H9 (cell line): Measurements from ENCODE around the gene INTS15. TPM values are rescaled to one million over a fixed set of nuclear protein-coding genes. Genes with fewer than 3 reads are reported as not detected.

Experiments
- DNase-seq: peaks from one replicate; pipeline ENCODE4 v3.0.0-alpha.2; 2017
- H2AFZ ChIP-seq: one replicate; pipeline ENCODE4 v1.6.1; 2013; ENCODE audit warnings: mild to moderate bottlenecking, low read length, control low read depth, moderate library complexity
- H2AK5ac ChIP-seq: 2 replicates; pipeline ENCODE4 v1.6.1; 2013; ENCODE audit warnings: low read length, control low read depth, mixed read lengths; ENCODE audit not compliant: insufficient read length
- H2BK120ac ChIP-seq: one replicate; pipeline ENCODE4 v1.6.1; 2013; ENCODE audit warnings: low read depth, mild to moderate bottlenecking, low read length, control low read depth, inconsistent platforms; ENCODE audit not compliant: poor library complexity, severe bottlenecking
- H2BK12ac ChIP-seq: 2 replicates; pipeline ENCODE4 v1.6.1; 2013; ENCODE audit warnings: low read length, control low read depth, mixed read lengths, low read depth; ENCODE audit not compliant: insufficient read length
- H2BK15ac ChIP-seq: 2 replicates; pipeline ENCODE4 v1.6.1; 2013; ENCODE audit warnings: low read depth, low read length, control low read depth
- H2BK20ac ChIP-seq: one replicate; pipeline ENCODE4 v1.6.1; 2013; ENCODE audit warnings: low read depth, mild to moderate bottlenecking, low read length, control low read depth, inconsistent platforms; ENCODE audit not compliant: poor library complexity, severe bottlenecking
- H2BK5ac ChIP-seq: 2 replicates; pipeline ENCODE4 v1.6.1; 2013; ENCODE audit warnings: low read length, control low read depth, mixed read lengths; ENCODE audit not compliant: insufficient read length
- H3K14ac ChIP-seq: 2 replicates; pipeline ENCODE4 v1.6.1; 2013; ENCODE audit warnings: low read length, control low read depth; ENCODE audit not compliant: insufficient read depth
- H3K18ac ChIP-seq: 2 replicates; pipeline ENCODE4 v1.6.1; 2013; ENCODE audit warnings: low read depth, mild to moderate bottlenecking, mixed read lengths, low read length, control low read depth; ENCODE audit not compliant: insufficient read length
- H3K23ac ChIP-seq: 2 replicates; pipeline ENCODE4 v1.6.1; 2013; ENCODE audit warnings: low read length, control low read depth, mixed read lengths, low read depth; ENCODE audit not compliant: insufficient read length
- H3K23me2 ChIP-seq: 2 replicates; pipeline ENCODE4 v1.6.1; 2013; ENCODE audit warnings: low read depth, mild to moderate bottlenecking, mixed read lengths, low read length, control low read depth; ENCODE audit not compliant: insufficient read length, poor library complexity, severe bottlenecking
- H3K27ac ChIP-seq: 2 replicates; pipeline ENCODE4 v1.5.1; 2013; ENCODE audit warnings: low read length, control low read depth, mixed read lengths, low read depth; ENCODE audit not compliant: insufficient read length
- H3K27me3 ChIP-seq: 2 replicates; pipeline ENCODE4 v1.6.1; 2013; ENCODE audit warnings: low read length, control low read depth, inconsistent platforms; ENCODE audit not compliant: insufficient read depth
- H3K4ac ChIP-seq: 2 replicates; pipeline ENCODE4 v1.6.1; 2013; ENCODE audit warnings: low read depth, mild to moderate bottlenecking, control low read depth, inconsistent platforms, low read length, moderate library complexity
- H3K4me1 ChIP-seq: 2 replicates; pipeline ENCODE4 v1.6.1; 2013; ENCODE audit warnings: low read length, control low read depth, inconsistent platforms; ENCODE audit not compliant: insufficient read depth
- H3K4me2 ChIP-seq: 2 replicates; pipeline ENCODE4 v1.6.1; 2013; ENCODE audit warnings: low read length, control low read depth, mixed read lengths; ENCODE audit not compliant: insufficient read length, insufficient read depth
- H3K56ac ChIP-seq: 2 replicates; pipeline ENCODE4 v1.6.1; 2013; ENCODE audit warnings: low read depth, mild to moderate bottlenecking, mixed read lengths, low read length, control low read depth; ENCODE audit not compliant: insufficient read length
- H3K79me1 ChIP-seq: 2 replicates; pipeline ENCODE4 v1.6.1; 2013; ENCODE audit warnings: low read depth, mild to moderate bottlenecking, moderate library complexity, low read length, control low read depth, inconsistent platforms; ENCODE audit not compliant: insufficient read depth, poor library complexity, severe bottlenecking
- H3K79me2 ChIP-seq: 2 replicates; pipeline ENCODE4 v1.6.1; 2013; ENCODE audit warnings: low read length, control low read depth, inconsistent platforms; ENCODE audit not compliant: insufficient read depth
- H3K9ac ChIP-seq: 2 replicates; pipeline ENCODE4 v1.6.1; 2013; ENCODE audit warnings: low read length, control low read depth, mixed read lengths; ENCODE audit not compliant: insufficient read length; ENCODE audit errors: extremely low read depth
- H3K9me3 ChIP-seq: one replicate; pipeline ENCODE4 v1.6.1; 2013; ENCODE audit warnings: low read depth, low read length, inconsistent platforms; ENCODE audit not compliant: control insufficient read depth
- H3T11ph ChIP-seq: one replicate; pipeline ENCODE4 v1.6.1; 2013; ENCODE audit warnings: mild to moderate bottlenecking, low read length, control low read depth, inconsistent platforms
- H4K20me1 ChIP-seq: one replicate; pipeline ENCODE4 v1.6.1; 2013; ENCODE audit not compliant: control insufficient read depth, insufficient read length, insufficient read depth
- H4K5ac ChIP-seq: 2 replicates; pipeline ENCODE4 v1.6.1; 2013; ENCODE audit warnings: low read depth, mild to moderate bottlenecking, mixed read lengths, low read length, control low read depth; ENCODE audit not compliant: insufficient read length
- H4K8ac ChIP-seq: replicated peaks from 2 replicates; pipeline ENCODE4 v1.6.1; 2013; ENCODE audit warnings: low read length, control low read depth, mixed read lengths, low read depth; ENCODE audit not compliant: insufficient read length
- H4K91ac ChIP-seq: 2 replicates; pipeline ENCODE4 v1.6.1; 2013; ENCODE audit warnings: low read depth, mild to moderate bottlenecking, moderate library complexity, mixed read lengths, low read length, control low read depth; ENCODE audit not compliant: insufficient read length
- H3K27ac Mint-ChIP-seq, 3 experiments: 2 replicates in 2 of 3; 3 replicates in 1 of 3; pipeline ENCODE4 v1.8.0; 2020 to 2021; ENCODE audit warnings: mixed read lengths in 3 of 3, mild to moderate bottlenecking in 1 of 3, moderate library complexity in 1 of 3
- H3K27me3 Mint-ChIP-seq: 2 replicates; pipeline ENCODE4 v1.8.0; 2021; ENCODE audit warnings: low read depth, mild to moderate bottlenecking, moderate library complexity, mixed read lengths
- H3K36me3 Mint-ChIP-seq, 3 experiments: 2 replicates in 2 of 3; 3 replicates in 1 of 3; pipeline ENCODE4 v1.8.0; 2020 to 2021; ENCODE audit warnings: low read depth in 3 of 3, mixed read lengths in 3 of 3; ENCODE audit not compliant: insufficient read depth in 1 of 3
- H3K4me1 Mint-ChIP-seq, 2 experiments: 2 replicates each; pipeline ENCODE4 v1.8.0; 2020; ENCODE audit warnings: mixed read lengths in 2 of 2
- H3K4me3 Mint-ChIP-seq, 2 experiments: 2 replicates in 1 of 2; 3 replicates in 1 of 2; pipeline ENCODE4 v1.8.0; 2020 to 2021; ENCODE audit warnings: mild to moderate bottlenecking in 2 of 2, mixed read lengths in 2 of 2, moderate library complexity in 1 of 2
- H3K9me3 Mint-ChIP-seq, 2 experiments: 2 replicates in 1 of 2; 3 replicates in 1 of 2; pipeline ENCODE4 v1.8.0; 2020; ENCODE audit warnings: mild to moderate bottlenecking in 2 of 2, mixed read lengths in 2 of 2, moderate library complexity in 1 of 2
- CTCF ChIP-seq: fragments of 200-600 bp; sonication (generic); conservative IDR thresholded peaks from 3 replicates; pipeline ENCODE4 v1.8.0; 2021; ENCODE audit warnings: antibody characterized with exemption, mild to moderate bottlenecking
- WGBS: extraction: QIAGEN DNeasy Blood & Tissue Kit; methylation state at CpG from one replicate; pipeline ENCODE4 v1.1.7; 2013; ENCODE audit warnings: missing lambda C conversion rate, low lambda C conversion rate, mixed read lengths; ENCODE audit not compliant: insufficient read length; ENCODE audit errors: extremely low coverage; 5-methylcytosine and 5-hydroxymethylcytosine counted together
- total RNA-seq: library from RNA; stranded (reverse); gene quantifications from 2 replicates; pipeline ENCODE4 v1.2.1, GENCODE V29; 2021

INTS15 gene
- total RNA-seq, 1 experiment from 2014 or later, result 42.9 TPM

GRCh38 chr7:6604458-6604857 lies 14.6 kb downstream of the INTS15 start:
- no peaks in the 10 kb centered on the region for H3K23me2 ChIP-seq
- no peak overlapping the region for H3K4ac ChIP-seq
- H3K9me3 ChIP-seq, result no peaks in the 10 kb centered on the region
- no peak overlapping the region for H2BK20ac ChIP-seq
- H4K5ac ChIP-seq, result no peak overlapping the region
- no peaks in the 10 kb centered on the region for H3K79me2 ChIP-seq
- H2BK15ac ChIP-seq, result no peak overlapping the region
- no peak overlapping the region for H4K91ac ChIP-seq
- H3K27ac ChIP-seq, result no peak overlapping the region
- H3K9ac ChIP-seq, result no peak overlapping the region
- no peak overlapping the region; a peak in 1 of 5 replicates for H3K4me3 Mint-ChIP-seq
- no peak overlapping the region for H3K56ac ChIP-seq
- H3K27me3 Mint-ChIP-seq, result no peaks in the 10 kb centered on the region
- no peak overlapping the region for H3K4me2 ChIP-seq
- H3K4me1 Mint-ChIP-seq, result no peaks in the 10 kb centered on the region
- no peak overlapping the region for H2BK120ac ChIP-seq
- H3K18ac ChIP-seq, result no peak overlapping the region
- H2AK5ac ChIP-seq, result no peak overlapping the region
- no peak overlapping the region for H3T11ph ChIP-seq
- no peak overlapping the region for H2BK5ac ChIP-seq
- no peak overlapping the region for H4K8ac ChIP-seq
- H4K20me1 ChIP-seq, result no peaks in the 10 kb centered on the region
- H3K79me1 ChIP-seq, result no peaks in the 10 kb centered on the region
- H3K36me3 Mint-ChIP-seq, result peaks cover 10 to 60% (median 42%) of the 10 kb centered on the region in 3 experiments; a peak in 5 of 7 replicates
- no peak overlapping the region for H3K23ac ChIP-seq
- H3K14ac ChIP-seq, result no peak overlapping the region
- no CpG with 5 or more reads among the region's 10 CpGs for WGBS
- no peaks in the 10 kb centered on the region for H3K4me1 ChIP-seq
- TF ChIP-seq CTCF, result no peak
- DNase-seq, result no peak
- no peaks in the 10 kb centered on the region for H3K27me3 ChIP-seq
- 0 out of 7 replicates have a peak overlapping the region, but pooled peaks of 1 of the 3 experiments have one; percentile 54 for H3K27ac Mint-ChIP-seq
- H3K9me3 Mint-ChIP-seq, result no peaks in the 10 kb centered on the region
- no peak overlapping the region for H2AFZ ChIP-seq
- H2BK12ac ChIP-seq, result no peak overlapping the region
